Trophoblast cell (in vitro differentiated cells and primary cell): ENCODE measurements around the gene GATB.

Experiments
- DNase-seq, 2 donors: peaks; one replicate each; pipeline ENCODE4 v3.0.0-alpha.2; 2016
- H2AFZ ChIP-seq: 2 replicates; pipeline ENCODE4 v1.6.1; 2013; ENCODE audit warnings: low read length, moderate library complexity, mild to moderate bottlenecking; ENCODE audit not compliant: insufficient read depth, poor library complexity
- H2AK5ac ChIP-seq: 2 replicates; pipeline ENCODE4 v1.6.1; 2013; ENCODE audit warnings: mild to moderate bottlenecking, low read length
- H2BK120ac ChIP-seq: 2 replicates; pipeline ENCODE4 v1.6.1; 2013; ENCODE audit warnings: low read length, mild to moderate bottlenecking, moderate library complexity; ENCODE audit not compliant: insufficient read depth, poor library complexity
- H2BK12ac ChIP-seq: 2 replicates; pipeline ENCODE4 v1.6.1; 2013; ENCODE audit warnings: mild to moderate bottlenecking, low read length, moderate library complexity
- H2BK5ac ChIP-seq: 2 replicates; pipeline ENCODE4 v1.6.1; 2013; ENCODE audit warnings: low read length, low read depth, moderate library complexity, mild to moderate bottlenecking; ENCODE audit not compliant: poor library complexity
- H3K14ac ChIP-seq: 2 replicates; pipeline ENCODE4 v1.6.1; 2013; ENCODE audit warnings: mild to moderate bottlenecking, low read length
- H3K18ac ChIP-seq: 2 replicates; pipeline ENCODE4 v1.6.1; 2013; ENCODE audit warnings: mild to moderate bottlenecking, low read length
- H3K23ac ChIP-seq: 2 replicates; pipeline ENCODE4 v1.6.1; 2013; ENCODE audit warnings: low read length
- H3K27ac ChIP-seq: 2 replicates; pipeline ENCODE4 v1.5.1; 2013; ENCODE audit warnings: low read depth, mild to moderate bottlenecking, inconsistent platforms, low read length, moderate library complexity
- H3K27me3 ChIP-seq: 2 replicates; pipeline ENCODE4 v1.6.1; 2013; ENCODE audit warnings: inconsistent platforms, mild to moderate bottlenecking, low read length, moderate library complexity; ENCODE audit not compliant: insufficient read depth
- H3K36me3 ChIP-seq, 2 experiments: 1 replicate in 1 of 2; 2 replicates in 1 of 2; pipeline ENCODE4 v1.6.1; 2013; ENCODE audit warnings: low read length in 2 of 2, mild to moderate bottlenecking in 2 of 2, moderate library complexity in 1 of 2; ENCODE audit not compliant: insufficient read depth in 2 of 2, control insufficient read depth in 1 of 2
- H3K4ac ChIP-seq: 2 replicates; pipeline ENCODE4 v1.6.1; 2013; ENCODE audit warnings: low read depth, mild to moderate bottlenecking, low read length, moderate library complexity
- H3K4me1 ChIP-seq, 2 experiments: 1 replicate in 1 of 2; 2 replicates in 1 of 2; pipeline ENCODE4 v1.6.1; 2013; ENCODE audit warnings: low read length in 2 of 2, mild to moderate bottlenecking in 2 of 2, moderate library complexity in 1 of 2; ENCODE audit not compliant: insufficient read depth in 2 of 2, control insufficient read depth in 1 of 2
- H3K4me2 ChIP-seq: 2 replicates; pipeline ENCODE4 v1.6.1; 2013; ENCODE audit warnings: inconsistent platforms, mild to moderate bottlenecking, low read length, moderate library complexity
- H3K4me3 ChIP-seq: 2 replicates; pipeline ENCODE4 v1.5.1; 2013; ENCODE audit warnings: mild to moderate bottlenecking, low read depth, low read length, inconsistent platforms
- H3K79me1 ChIP-seq: one replicate; pipeline ENCODE4 v1.6.1; 2013; ENCODE audit warnings: low read length
- H3K79me2 ChIP-seq: 2 replicates; pipeline ENCODE4 v1.6.1; 2013; ENCODE audit warnings: low read length, mild to moderate bottlenecking; ENCODE audit not compliant: control insufficient read depth, insufficient read depth, poor library complexity
- H3K9ac ChIP-seq: 2 replicates; pipeline ENCODE4 v1.6.1; 2013; ENCODE audit warnings: mild to moderate bottlenecking, low read length
- H3K9me3 ChIP-seq: 2 replicates; pipeline ENCODE4 v1.6.1; 2013; ENCODE audit warnings: low read depth, mild to moderate bottlenecking, control low read depth, inconsistent platforms, low read length; ENCODE audit not compliant: insufficient read depth
- H4K12ac ChIP-seq: 2 replicates; pipeline ENCODE4 v1.6.1; 2013; ENCODE audit warnings: low read depth, mild to moderate bottlenecking, low read length, moderate library complexity
- H4K8ac ChIP-seq: 2 replicates; pipeline ENCODE4 v1.6.1; 2013; ENCODE audit warnings: low read depth, mild to moderate bottlenecking, low read length, moderate library complexity
- H4K91ac ChIP-seq: one replicate; pipeline ENCODE4 v1.6.1; 2013; ENCODE audit warnings: low read depth, mild to moderate bottlenecking, low read length, moderate library complexity
- WGBS: extraction: QIAGEN DNeasy Blood & Tissue Kit; methylation state at CpG from one replicate; pipeline ENCODE4 v1.1.7; 2013; ENCODE audit warnings: missing lambda C conversion rate; ENCODE audit not compliant: insufficient read length, insufficient coverage; ENCODE audit errors: extremely low coverage; 5-methylcytosine and 5-hydroxymethylcytosine counted together

GATB gene

DNA sequence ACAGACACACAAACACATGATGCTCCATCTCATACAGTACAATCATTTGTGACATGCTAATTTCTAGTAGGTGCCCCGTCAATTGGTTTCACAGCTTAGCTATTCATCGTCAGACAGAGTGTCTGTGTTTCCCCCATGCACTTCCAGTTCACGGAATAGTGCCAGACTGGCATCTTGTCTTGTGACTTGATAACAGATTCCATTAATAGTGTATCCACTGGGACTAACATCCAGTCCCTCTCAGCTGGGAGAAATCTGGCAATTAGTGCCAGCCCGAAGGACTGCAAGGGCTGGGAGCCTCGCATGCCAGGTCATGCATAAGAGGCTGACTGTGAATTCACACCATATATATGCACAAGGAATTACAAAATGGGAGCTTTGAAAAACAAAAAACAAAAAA is 20.2 kb upstream of the GATB start:
- no peak overlapping the region for H2BK120ac ChIP-seq
- H2BK5ac ChIP-seq, result no peak overlapping the region
- no CpG with 5 or more reads among the region's 5 CpGs for WGBS
- no peak overlapping the region for H3K23ac ChIP-seq
- no peak for DNase-seq
- H3K36me3 ChIP-seq, result no peaks in the 10 kb centered on the region
- no peaks in the 10 kb centered on the region for H3K79me1 ChIP-seq
- no peaks in the 10 kb centered on the region for H3K27me3 ChIP-seq
- no peaks in the 10 kb centered on the region for H3K4me1 ChIP-seq
- no peak overlapping the region for H3K14ac ChIP-seq
- H3K27ac ChIP-seq, result no peak overlapping the region
- H4K91ac ChIP-seq, result no peak overlapping the region
- no peak overlapping the region for H2BK12ac ChIP-seq
- no peaks in the 10 kb centered on the region for H3K79me2 ChIP-seq
- no peak overlapping the region for H2AFZ ChIP-seq
- no peak overlapping the region for H4K12ac ChIP-seq
- no peak overlapping the region for H3K18ac ChIP-seq
- no peak overlapping the region for H3K4me2 ChIP-seq
- no peak overlapping the region for H2AK5ac ChIP-seq
- no peaks in the 10 kb centered on the region for H3K9me3 ChIP-seq
- no peak overlapping the region for H3K9ac ChIP-seq
- no peak overlapping the region for H3K4ac ChIP-seq
- H3K4me3 ChIP-seq, result no peak overlapping the region
- H4K8ac ChIP-seq, result no peak overlapping the region

DNA sequence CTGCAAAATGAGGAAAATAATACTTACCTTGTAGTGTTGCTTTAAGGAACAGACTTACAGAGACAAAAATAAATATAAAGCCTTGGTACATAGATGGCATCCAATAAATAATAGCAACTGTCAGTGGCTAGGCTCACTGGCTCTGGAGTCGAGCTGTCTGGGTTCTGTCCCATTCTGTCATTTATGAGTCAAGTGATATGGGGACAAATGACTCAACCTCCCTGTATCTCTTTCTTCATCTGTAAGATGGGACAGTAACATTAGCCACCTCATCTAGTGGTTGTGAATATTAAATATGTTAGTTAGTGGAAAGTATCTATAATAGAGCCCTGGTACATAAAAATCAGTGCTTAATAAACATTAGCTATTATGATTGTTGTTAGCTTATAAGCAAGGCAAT is 16.7 kb upstream of the GATB start:
- no CpG with 5 or more reads among the region's 1 CpG for WGBS
- H3K4me3 ChIP-seq, result no peak overlapping the region
- H3K4me2 ChIP-seq, result no peak overlapping the region
- no peak overlapping the region for H3K14ac ChIP-seq
- H3K36me3 ChIP-seq, result no peaks in the 10 kb centered on the region
- H2AK5ac ChIP-seq, result no peak overlapping the region
- H2BK5ac ChIP-seq, result no peak overlapping the region
- H3K9me3 ChIP-seq, result no peaks in the 10 kb centered on the region
- no peak overlapping the region for H2BK120ac ChIP-seq
- no peak overlapping the region for H3K27ac ChIP-seq
- no peaks in the 10 kb centered on the region for H3K79me2 ChIP-seq
- H3K27me3 ChIP-seq, result no peaks in the 10 kb centered on the region
- no peak for DNase-seq
- no peak overlapping the region for H2BK12ac ChIP-seq
- no peaks in the 10 kb centered on the region for H3K79me1 ChIP-seq
- H3K23ac ChIP-seq, result no peak overlapping the region
- H4K91ac ChIP-seq, result no peak overlapping the region
- H2AFZ ChIP-seq, result no peak overlapping the region
- no peak overlapping the region for H3K9ac ChIP-seq
- no peaks in the 10 kb centered on the region for H3K4me1 ChIP-seq
- H3K18ac ChIP-seq, result no peak overlapping the region
- H4K8ac ChIP-seq, result no peak overlapping the region
- H3K4ac ChIP-seq, result no peak overlapping the region
- H4K12ac ChIP-seq, result no peak overlapping the region

DNA sequence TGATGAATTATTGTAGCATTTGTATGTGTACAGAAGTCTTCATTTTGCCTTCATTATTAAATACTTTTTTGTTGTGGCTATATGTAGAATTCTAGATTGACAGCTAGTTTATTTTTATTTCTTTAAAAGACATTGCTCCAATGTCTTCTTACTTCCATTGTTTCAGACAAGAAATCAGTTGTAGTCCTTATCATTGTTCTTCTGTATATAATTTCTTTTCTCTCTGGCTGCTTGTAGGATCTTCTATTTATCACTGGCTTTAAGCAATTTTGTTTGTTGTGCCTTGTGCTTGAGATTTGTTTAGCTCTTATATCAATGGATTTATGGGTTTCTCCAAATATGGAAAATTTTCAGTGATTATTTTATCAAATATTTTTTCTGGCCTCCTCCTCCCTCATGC is 13.5 kb upstream of the GATB start:
- Histone ChIP-seq H3K9ac (no peak overlapping the region), H2BK12ac (no peak overlapping the region), H2BK5ac (no peak overlapping the region), H3K79me2 (no peaks in the 10 kb centered on the region), H4K91ac (no peak overlapping the region), H4K8ac (no peak overlapping the region), H3K4me3 (no peak overlapping the region), H3K18ac (no peak overlapping the region), H3K4me1 (no peaks in the 10 kb centered on the region), H2BK120ac (no peak overlapping the region), H2AK5ac (no peak overlapping the region), H3K23ac (no peak overlapping the region), H3K79me1 (no peaks in the 10 kb centered on the region), H3K27ac (no peak overlapping the region), H3K4ac (no peak overlapping the region), H3K36me3 (no peaks in the 10 kb centered on the region), H2AFZ (no peak overlapping the region), H3K14ac (no peak overlapping the region), H4K12ac (no peak overlapping the region), H3K27me3 (no peaks in the 10 kb centered on the region), H3K9me3 (no peaks in the 10 kb centered on the region), H3K4me2 (no peak overlapping the region)
- DNase-seq, result no peak

DNA sequence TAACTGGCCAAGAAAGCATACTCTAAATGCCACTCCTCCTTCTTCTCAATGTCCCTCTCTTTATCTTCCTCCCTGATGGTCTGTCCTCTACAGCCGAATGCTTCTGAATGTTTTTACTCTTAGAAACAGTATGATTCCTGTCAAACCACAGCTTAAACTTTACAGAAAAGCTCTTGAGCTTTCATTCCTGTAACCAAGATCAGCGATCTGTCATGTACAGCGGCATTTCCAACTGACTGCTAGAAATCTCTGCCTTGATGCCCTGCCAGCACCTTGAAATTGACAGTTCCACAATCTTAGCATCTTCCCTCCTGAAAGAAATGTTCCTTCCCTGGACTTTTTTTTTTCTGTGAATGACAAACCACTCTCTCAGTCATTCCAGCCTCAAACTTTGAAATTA is 11.5 kb upstream of the GATB start:
- H4K12ac ChIP-seq, result no peak overlapping the region
- no peak overlapping the region for H2AK5ac ChIP-seq
- no peak overlapping the region for H2BK120ac ChIP-seq
- no peak overlapping the region for H3K14ac ChIP-seq
- no peaks in the 10 kb centered on the region for H3K79me2 ChIP-seq
- no peak overlapping the region for H3K4ac ChIP-seq
- no peak overlapping the region for H3K27ac ChIP-seq
- no peak overlapping the region for H3K9ac ChIP-seq
- H4K91ac ChIP-seq, result no peak overlapping the region
- H2AFZ ChIP-seq, result no peak overlapping the region
- no peak overlapping the region for H2BK12ac ChIP-seq
- H3K27me3 ChIP-seq, result no peaks in the 10 kb centered on the region
- H3K79me1 ChIP-seq, result no peaks in the 10 kb centered on the region
- H3K4me2 ChIP-seq, result no peak overlapping the region
- H3K18ac ChIP-seq, result no peak overlapping the region
- no peak overlapping the region for H4K8ac ChIP-seq
- no peak overlapping the region for H2BK5ac ChIP-seq
- no peaks in the 10 kb centered on the region for H3K36me3 ChIP-seq
- H3K4me3 ChIP-seq, result no peak overlapping the region
- no peaks in the 10 kb centered on the region for H3K4me1 ChIP-seq
- H3K23ac ChIP-seq, result no peak overlapping the region
- WGBS, result no CpG with 5 or more reads among the region's 3 CpGs
- H3K9me3 ChIP-seq, result no peaks in the 10 kb centered on the region
- peak in 1 of 2 donors; percentile 7 for DNase-seq

DNA sequence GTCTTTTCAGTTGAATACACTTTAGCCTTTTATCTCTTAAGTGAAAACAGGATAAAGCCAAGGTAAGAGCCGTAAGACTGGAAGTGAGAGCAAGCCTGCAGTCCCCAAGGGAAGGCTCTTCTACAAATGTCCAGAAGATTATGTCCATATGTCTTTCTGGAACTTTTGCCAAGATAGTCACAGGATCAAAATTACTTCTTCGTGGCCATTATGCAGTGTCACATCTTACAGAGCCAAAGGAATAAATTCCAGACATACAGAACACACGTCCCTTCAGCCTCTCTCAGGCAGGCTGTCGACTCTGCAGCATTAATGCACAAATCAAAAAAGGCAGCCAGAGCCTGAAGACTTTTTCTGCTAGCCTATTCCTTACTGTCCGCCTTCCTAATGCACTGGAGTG is 10.9 kb upstream of the GATB start:
- no peak overlapping the region for H2AK5ac ChIP-seq

More for the DNA sequence above, 10.9 kb upstream of the GATB start:
- no peak overlapping the region for H3K23ac ChIP-seq
- no CpG with 5 or more reads among the region's 5 CpGs for WGBS
- no peak overlapping the region for H4K12ac ChIP-seq
- no peak overlapping the region for H3K9ac ChIP-seq
- no peak overlapping the region for H3K4me2 ChIP-seq
- no peaks in the 10 kb centered on the region for H3K4me1 ChIP-seq
- no peak overlapping the region for H4K91ac ChIP-seq
- H3K9me3 ChIP-seq, result no peaks in the 10 kb centered on the region
- H3K27me3 ChIP-seq, result no peaks in the 10 kb centered on the region
- no peak overlapping the region for H3K4me3 ChIP-seq
- no peak overlapping the region for H3K14ac ChIP-seq
- no peaks in the 10 kb centered on the region for H3K79me2 ChIP-seq
- no peak overlapping the region for H3K18ac ChIP-seq
- no peak overlapping the region for H2BK5ac ChIP-seq
- no peak overlapping the region for H2BK12ac ChIP-seq
- no peak overlapping the region for H3K27ac ChIP-seq
- no peak overlapping the region for H3K4ac ChIP-seq
- DNase-seq, result no peak
- H3K79me1 ChIP-seq, result no peaks in the 10 kb centered on the region
- H4K8ac ChIP-seq, result no peak overlapping the region
- H2BK120ac ChIP-seq, result no peak overlapping the region
- no peak overlapping the region for H2AFZ ChIP-seq
- H3K36me3 ChIP-seq, result no peaks in the 10 kb centered on the region
